Right atrium auricular region (tissue), 2 donors: ENCODE measurements around the gene PTGS1. TPM values are rescaled to one million over a fixed set of nuclear protein-coding genes. Genes with fewer than 3 reads are reported as not detected.
"Not testable (repeated sequence)": the region's sequence is repeated elsewhere in the genome, so short reads cannot be mapped to it uniquely, and the experiment has no call there.

Source experiments
- DNase-seq: peaks from one replicate; pipeline ENCODE4 v3.0.0-alpha.2; 2019; ENCODE audit warnings: low spot score
- H3K27ac ChIP-seq, 2 donors: fragments of 200-600 bp; sonication (generic); 1 replicate in 1 of 2; 2 replicates in 1 of 2; pipeline ENCODE4 v1.5.1; 2016 to 2019
- H3K27me3 ChIP-seq, 2 donors: fragments of 200-600 bp; sonication (generic); one replicate each; pipeline versions ENCODE4 v1.5.1 to v1.6.0; 2017 to 2019
- H3K36me3 ChIP-seq: fragments of 200-600 bp; sonication (generic); one replicate; pipeline ENCODE4 v1.5.1; 2016
- H3K4me1 ChIP-seq, 2 donors: fragments of 200-600 bp; sonication (generic); one replicate each; pipeline versions ENCODE4 v1.5.1 to v1.6.0; 2017 to 2019
- H3K4me3 ChIP-seq, 2 donors: fragments of 200-600 bp; sonication (generic); 1 replicate in 1 of 2; 2 replicates in 1 of 2; pipeline ENCODE4 v1.5.1; 2017 to 2019; ENCODE audit warnings: mild to moderate bottlenecking in 1 of 2, moderate library complexity in 1 of 2
- H3K9me3 ChIP-seq, 2 donors: fragments of 200-600 bp; sonication (generic); one replicate each; pipeline ENCODE4 v1.5.1; 2019
- CTCF ChIP-seq, 2 donors: fragments of 200-600 bp; sonication (generic); IDR thresholded peaks; one replicate each; pipeline ENCODE4 v1.5.1; 2019; ENCODE audit warnings: antibody characterized with exemption in 2 of 2
- total RNA-seq, 2 donors: library from RNA; depleted of rRNA; stranded (reverse); fragments of >200 nt; gene quantifications; one replicate each; pipeline ENCODE4 v1.1.0, GENCODE V29; 2016

Gene PTGS1
- 10 to 100 TPM; 14.6 to 46.0 TPM for total RNA-seq

- H3K27ac ChIP-seq: peak within 1 kb of the TSS in 1 of 2 donors; percentile 24
- DNase-seq: peak; percentile 65
- no peak for TF ChIP-seq CTCF (IDR thresholded peaks at IDR 0.05)
- peak within 1 kb of the TSS; percentile 36 to 50 for H3K4me3 ChIP-seq
- peaks cover 0 to 27% of the 10 kb centered on the region in 2 donors for H3K4me1 ChIP-seq
- H3K27me3 ChIP-seq: no peaks in the 10 kb centered on the region
- no peaks in the 10 kb centered on the region for H3K9me3 ChIP-seq
- no peaks in the 10 kb centered on the region for H3K36me3 ChIP-seq
These were observed at the start of gene PTGS1 for GRCh38 chr9:122370869-122371755. PTGS1 (plus strand) TSS chr9:122371024; CDS start chr9:122371085, 61 bp downstream.

- peaks cover 24% of the 10 kb centered on the region for H3K36me3 ChIP-seq
- H3K4me1 ChIP-seq: peaks cover 0 to 7% of the 10 kb centered on the region in 2 donors
- no peaks in the 10 kb centered on the region for H3K9me3 ChIP-seq
- no peak overlapping the region for H3K4me3 ChIP-seq
- DNase-seq: no peak
- H3K27ac ChIP-seq: no peak overlapping the region
- TF ChIP-seq CTCF (IDR thresholded peaks at IDR 0.05): no peak
- no peaks in the 10 kb centered on the region for H3K27me3 ChIP-seq
These were observed 48.3 kb upstream of the PTGS1 start for GRCh38 chr9:122322553-122322952.

- not testable (repeated sequence) for H3K27me3 ChIP-seq, H3K27ac ChIP-seq, H3K9me3 ChIP-seq, H3K4me1 ChIP-seq, DNase-seq, H3K4me3 ChIP-seq
- peaks cover 24% of the 10 kb centered on the region for H3K36me3 ChIP-seq
These were observed 46.2 kb upstream of the PTGS1 start for GRCh38 chr9:122324665-122325064.

GRCh38 chr9:122325124-122325523, 45.7 kb upstream of the PTGS1 start:
- no peak overlapping the region for H3K27ac ChIP-seq

GRCh38 chr9:122327175-122327574, 43.6 kb upstream of the PTGS1 start:
- Histone ChIP-seq H3K36me3 (peaks cover 22% of the 10 kb centered on the region), H3K4me3 (no peak overlapping the region)
- no peak for DNase-seq

More at GRCh38 chr9:122325124-122325523, 45.7 kb upstream of the PTGS1 start:
- H3K4me3 ChIP-seq: no peak overlapping the region
- TF ChIP-seq CTCF (IDR thresholded peaks at IDR 0.05): no peak
- no peak for DNase-seq
- H3K27me3 ChIP-seq: no peaks in the 10 kb centered on the region
- H3K4me1 ChIP-seq: peaks cover 0 to 7% of the 10 kb centered on the region in 2 donors
- H3K36me3 ChIP-seq: peaks cover 24% of the 10 kb centered on the region
- H3K9me3 ChIP-seq: no peaks in the 10 kb centered on the region

More at GRCh38 chr9:122327175-122327574, 43.6 kb upstream of the PTGS1 start:
- no peaks in the 10 kb centered on the region for H3K27me3 ChIP-seq
- TF ChIP-seq CTCF (IDR thresholded peaks at IDR 0.05): no peak
- H3K4me1 ChIP-seq: peaks cover 0 to 11% of the 10 kb centered on the region in 2 donors
- H3K27ac ChIP-seq: no peak overlapping the region
- no peaks in the 10 kb centered on the region for H3K9me3 ChIP-seq
